Measurements from ENCODE around the gene GAS7. TPM values are rescaled to one million over a fixed set of nuclear protein-coding genes. Genes with fewer than 3 reads are reported as not detected.

Gene GAS7
- total RNA-seq, 1 donor from 2014 or later = 8.5 TPM

DNA sequence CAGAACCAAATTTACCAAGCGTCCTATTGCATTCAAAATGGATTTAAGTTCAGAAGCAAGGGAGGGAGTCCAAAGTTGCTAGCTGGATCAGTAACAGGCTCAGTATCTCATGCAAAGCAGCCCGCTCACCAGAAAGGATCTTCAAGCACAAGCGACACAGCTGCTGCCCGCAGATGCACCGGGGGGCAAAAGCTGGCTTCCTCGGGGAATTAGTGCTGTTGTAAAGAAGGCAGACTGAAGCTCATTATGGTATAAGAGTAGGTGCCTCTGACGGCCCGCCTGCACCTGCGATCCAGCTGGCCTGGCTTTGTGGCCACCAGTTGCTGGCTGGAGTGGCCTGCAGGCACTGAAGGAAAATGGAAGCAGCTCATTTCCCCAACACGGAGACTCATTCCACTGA is 165.0 kb downstream of the GAS7 start:
- H4K20me1 ChIP-seq (ENCODE audit: insufficient read depth, low read length) = no peaks in the 10 kb centered on the region
- Mint-ChIP-seq H3K9me3 (ENCODE audit: unreplicated experiment) (no peaks in the 10 kb centered on the region), H3K4me3 (ENCODE audit: unreplicated experiment) (no peak overlapping the region), H3K27me3 (ENCODE audit: low read depth, unreplicated experiment) (peaks cover 2% of the 10 kb centered on the region), H3K27ac (ENCODE audit: unreplicated experiment) (no peak overlapping the region), H3K4me1 (ENCODE audit: low read depth, unreplicated experiment) (peaks cover 10% of the 10 kb centered on the region), H3K36me3 (ENCODE audit: low read depth, unreplicated experiment) (no peaks in the 10 kb centered on the region)
- H3K36me3 ChIP-seq (ENCODE audit: insufficient read depth, low read length) = no peaks in the 10 kb centered on the region
- DNase-seq (ENCODE audit: low read depth) (no peak), FAIRE-seq (no peak)
- no peaks in the 10 kb centered on the region for H3K79me2 ChIP-seq (ENCODE audit: insufficient read depth, low read length)
- H3K27ac ChIP-seq (ENCODE audit: low read depth, low read length) = no peak overlapping the region
- no peak overlapping the region for H2AFZ ChIP-seq (ENCODE audit: low read depth, low read length)
- H3K9me3 ChIP-seq (ENCODE audit: insufficient read depth, low read depth, low read length) = no peaks in the 10 kb centered on the region
- no peak overlapping the region for H3K4me2 ChIP-seq (ENCODE audit: low read length)
- no peaks in the 10 kb centered on the region for H3K27me3 ChIP-seq (ENCODE audit: insufficient read depth, low read length)
- H3K9ac ChIP-seq (ENCODE audit: low read length) = no peak overlapping the region
- no peak for TF ChIP-seq EZH2 (IDR thresholded peaks at IDR 0.05; ENCODE audit: insufficient read depth, low read length)
- TF ChIP-seq, protein P1, sequence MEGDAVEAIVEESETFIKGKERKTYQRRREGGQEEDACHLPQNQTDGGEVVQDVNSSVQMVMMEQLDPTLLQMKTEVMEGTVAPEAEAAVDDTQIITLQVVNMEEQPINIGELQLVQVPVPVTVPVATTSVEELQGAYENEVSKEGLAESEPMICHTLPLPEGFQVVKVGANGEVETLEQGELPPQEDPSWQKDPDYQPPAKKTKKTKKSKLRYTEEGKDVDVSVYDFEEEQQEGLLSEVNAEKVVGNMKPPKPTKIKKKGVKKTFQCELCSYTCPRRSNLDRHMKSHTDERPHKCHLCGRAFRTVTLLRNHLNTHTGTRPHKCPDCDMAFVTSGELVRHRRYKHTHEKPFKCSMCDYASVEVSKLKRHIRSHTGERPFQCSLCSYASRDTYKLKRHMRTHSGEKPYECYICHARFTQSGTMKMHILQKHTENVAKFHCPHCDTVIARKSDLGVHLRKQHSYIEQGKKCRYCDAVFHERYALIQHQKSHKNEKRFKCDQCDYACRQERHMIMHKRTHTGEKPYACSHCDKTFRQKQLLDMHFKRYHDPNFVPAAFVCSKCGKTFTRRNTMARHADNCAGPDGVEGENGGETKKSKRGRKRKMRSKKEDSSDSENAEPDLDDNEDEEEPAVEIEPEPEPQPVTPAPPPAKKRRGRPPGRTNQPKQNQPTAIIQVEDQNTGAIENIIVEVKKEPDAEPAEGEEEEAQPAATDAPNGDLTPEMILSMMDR (IDR thresholded peaks at IDR 0.05; ENCODE audit: insufficient read depth, low read depth, low read length) = no peak
- H3K4me1 ChIP-seq (ENCODE audit: insufficient read depth, low read length) = no peaks in the 10 kb centered on the region
- no peak overlapping the region for H3K4me3 ChIP-seq (ENCODE audit: insufficient read depth, low read depth, low read length)

DNA sequence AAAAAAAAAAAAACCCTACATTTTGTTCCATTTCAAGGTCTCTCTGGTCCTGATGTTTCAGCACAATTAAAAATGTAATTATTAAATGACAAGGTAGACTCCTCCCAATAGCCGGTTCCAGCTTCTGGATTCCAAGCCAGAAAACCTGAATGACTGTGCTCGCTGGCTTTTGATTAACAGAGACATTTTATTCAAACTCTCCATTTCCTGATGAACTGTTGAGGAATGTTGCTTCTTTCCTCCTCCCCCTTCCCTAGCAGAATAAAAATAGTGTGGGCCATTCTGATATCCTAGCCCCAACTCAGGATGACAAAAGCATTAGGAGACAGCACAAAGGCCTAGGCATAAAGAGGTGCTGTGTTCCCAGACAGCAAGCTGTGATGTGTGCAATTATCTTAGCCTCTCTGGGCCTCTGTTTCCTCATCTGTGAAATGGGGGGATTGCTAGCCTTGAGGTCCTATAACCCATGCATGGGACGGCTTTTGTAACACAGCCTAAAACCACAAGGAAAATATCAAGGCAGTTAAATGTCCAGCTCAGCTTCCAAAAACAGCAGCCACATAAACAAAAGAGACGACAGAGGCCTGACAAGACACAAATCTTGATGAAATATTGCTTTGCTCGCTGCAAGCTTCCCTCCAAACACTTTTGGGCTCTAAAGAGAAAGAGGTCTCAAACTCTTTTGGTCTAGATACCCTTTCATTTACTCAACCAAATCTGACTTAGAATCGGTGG is 166.1 kb downstream of the GAS7 start:
- no peaks in the 10 kb centered on the region for H3K36me3 ChIP-seq (ENCODE audit: insufficient read depth, low read length)
- FAIRE-seq (no peak), DNase-seq (ENCODE audit: low read depth) (no peak)
- H3K27me3 ChIP-seq (ENCODE audit: insufficient read depth, low read length) = no peaks in the 10 kb centered on the region
- Mint-ChIP-seq H3K36me3 (ENCODE audit: low read depth, unreplicated experiment) (no peaks in the 10 kb centered on the region), H3K4me1 (ENCODE audit: low read depth, unreplicated experiment) (peaks cover 10% of the 10 kb centered on the region), H3K27me3 (ENCODE audit: low read depth, unreplicated experiment) (peaks cover 2% of the 10 kb centered on the region), H3K9me3 (ENCODE audit: unreplicated experiment) (no peaks in the 10 kb centered on the region), H3K27ac (ENCODE audit: unreplicated experiment) (no peak overlapping the region), H3K4me3 (ENCODE audit: unreplicated experiment) (no peak overlapping the region)
- no peaks in the 10 kb centered on the region for H3K4me1 ChIP-seq (ENCODE audit: insufficient read depth, low read length)
- no peaks in the 10 kb centered on the region for H3K9me3 ChIP-seq (ENCODE audit: insufficient read depth, low read depth, low read length)
- H3K4me2 ChIP-seq (ENCODE audit: low read length) = no peak overlapping the region
- no peak overlapping the region for H2AFZ ChIP-seq (ENCODE audit: low read depth, low read length)
- H3K4me3 ChIP-seq (ENCODE audit: insufficient read depth, low read depth, low read length) = no peak overlapping the region
- no peak overlapping the region for H3K27ac ChIP-seq (ENCODE audit: low read depth, low read length)
- no peaks in the 10 kb centered on the region for H3K79me2 ChIP-seq (ENCODE audit: insufficient read depth, low read length)
- H3K9ac ChIP-seq (ENCODE audit: low read length) = no peak overlapping the region
- TF ChIP-seq, protein P1 (IDR thresholded peaks at IDR 0.05; ENCODE audit: insufficient read depth, low read depth, low read length) = no peak
- TF ChIP-seq EZH2 (IDR thresholded peaks at IDR 0.05; ENCODE audit: insufficient read depth, low read length) = no peak
- no peaks in the 10 kb centered on the region for H4K20me1 ChIP-seq (ENCODE audit: insufficient read depth, low read length)

DNA sequence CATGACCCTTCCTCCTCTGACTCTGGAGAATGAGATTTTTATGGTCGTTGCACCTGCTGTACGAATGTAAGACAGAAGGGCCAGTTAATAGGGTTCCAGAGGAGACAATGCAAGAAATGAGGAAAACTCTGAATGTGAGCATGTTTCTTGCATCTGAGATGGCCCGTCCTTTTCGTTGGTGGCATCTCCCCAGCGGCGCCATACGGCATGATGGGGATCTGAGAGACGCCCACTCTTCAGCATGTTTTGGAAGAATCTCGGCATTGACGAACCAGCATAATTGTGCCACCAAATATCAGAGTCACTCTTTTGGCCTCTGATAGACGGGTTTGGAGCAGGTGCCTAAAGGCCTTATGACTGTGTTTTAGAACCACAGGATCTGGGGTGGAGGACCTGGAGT is 166.8 kb downstream of the GAS7 start:
- FAIRE-seq = no peak
- Histone ChIP-seq H3K4me2 (ENCODE audit: low read length) (no peak overlapping the region), H3K9ac (ENCODE audit: low read length) (no peak overlapping the region), H3K9me3 (ENCODE audit: insufficient read depth, low read depth, low read length) (no peaks in the 10 kb centered on the region), H3K27ac (ENCODE audit: low read depth, low read length) (no peak overlapping the region), H2AFZ (ENCODE audit: low read depth, low read length) (no peak overlapping the region), H3K4me1 (ENCODE audit: insufficient read depth, low read length) (no peaks in the 10 kb centered on the region), H3K36me3 (ENCODE audit: insufficient read depth, low read length) (no peaks in the 10 kb centered on the region), H3K79me2 (ENCODE audit: insufficient read depth, low read length) (no peaks in the 10 kb centered on the region), H3K4me3 (ENCODE audit: insufficient read depth, low read depth, low read length) (no peak overlapping the region), H3K27me3 (ENCODE audit: insufficient read depth, low read length) (no peaks in the 10 kb centered on the region), H4K20me1 (ENCODE audit: insufficient read depth, low read length) (no peaks in the 10 kb centered on the region)
- TF ChIP-seq, protein P1 (IDR thresholded peaks at IDR 0.05; ENCODE audit: insufficient read depth, low read depth, low read length) = no peak
- TF ChIP-seq EZH2 (IDR thresholded peaks at IDR 0.05; ENCODE audit: insufficient read depth, low read length) = no peak
- peaks cover 12% of the 10 kb centered on the region for H3K4me1 Mint-ChIP-seq (ENCODE audit: low read depth, unreplicated experiment)
- DNase-seq (ENCODE audit: low read depth) = no peak
- H3K27me3 Mint-ChIP-seq (ENCODE audit: low read depth, unreplicated experiment) = peaks cover 2% of the 10 kb centered on the region
- no peak overlapping the region for H3K4me3 Mint-ChIP-seq (ENCODE audit: unreplicated experiment)
- no peaks in the 10 kb centered on the region for H3K9me3 Mint-ChIP-seq (ENCODE audit: unreplicated experiment)
- H3K27ac Mint-ChIP-seq (ENCODE audit: unreplicated experiment) = no peak overlapping the region
- no peaks in the 10 kb centered on the region for H3K36me3 Mint-ChIP-seq (ENCODE audit: low read depth, unreplicated experiment)
